ENCODE results near the gene PRRG4.
A peak's percentile ranks its signal among the peaks of the same experiment; 100 is the strongest.
"Not testable (repeated sequence)": the region's sequence is repeated elsewhere in the genome, so short reads cannot be mapped to it uniquely, and the experiment has no call there.

PRRG4 gene
- 0.12 to 1.4 reads per million in 2 experiments for total RNA-seq

DNA sequence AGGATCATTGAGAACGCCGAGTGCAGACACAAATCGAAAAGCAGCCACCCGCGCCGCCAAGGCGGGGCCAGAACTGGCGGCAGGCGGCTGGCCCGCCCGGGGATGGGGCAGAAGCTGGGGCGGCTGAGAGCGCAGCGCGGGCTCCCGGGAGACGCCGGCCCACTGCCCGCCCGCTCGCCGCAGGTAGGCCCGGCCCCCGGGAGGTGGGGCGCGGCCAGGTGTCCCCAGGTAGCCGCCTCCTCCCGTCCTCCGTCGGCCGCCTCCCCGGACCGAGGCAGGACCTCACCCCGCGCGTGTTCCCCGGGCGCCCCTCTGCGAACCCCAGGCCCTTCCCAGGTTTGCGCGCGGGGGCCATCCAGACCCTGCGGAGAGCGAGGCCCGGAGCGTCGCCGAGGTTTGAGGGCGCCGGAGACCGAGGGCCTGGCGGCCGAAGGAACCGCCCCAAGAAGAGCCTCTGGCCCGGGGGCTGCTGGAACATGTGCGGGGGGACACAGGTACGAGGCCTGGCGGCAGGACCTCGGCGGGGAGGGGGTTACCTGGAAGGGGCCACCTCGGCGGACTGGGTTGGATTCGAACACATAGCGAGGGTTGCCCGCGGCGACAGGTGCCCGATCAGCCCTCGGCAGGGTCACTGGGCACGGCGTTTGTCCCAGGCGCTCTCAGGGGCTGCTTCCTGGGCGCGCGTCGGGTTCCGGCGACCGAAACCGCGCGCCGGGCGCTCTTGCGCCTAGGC, at the start of gene PRRG4:
PRRG4 (plus strand) TSS at position 248 of the 733 bp plus-strand sequence. CDS start 603 bp downstream, outside the sequence.
- no peak for DNase-seq (ENCODE audit: low read depth)

- not testable (repeated sequence) for DNase-seq (ENCODE audit: low read depth)
These were observed 48.9 kb upstream of the PRRG4 start for GRCh38 chr11:32780839-32781238.

GRCh38 chr11:32781721-32782120, 48.0 kb upstream of the PRRG4 start:
- DNase-seq (ENCODE audit: low read depth) = no peak

DNA sequence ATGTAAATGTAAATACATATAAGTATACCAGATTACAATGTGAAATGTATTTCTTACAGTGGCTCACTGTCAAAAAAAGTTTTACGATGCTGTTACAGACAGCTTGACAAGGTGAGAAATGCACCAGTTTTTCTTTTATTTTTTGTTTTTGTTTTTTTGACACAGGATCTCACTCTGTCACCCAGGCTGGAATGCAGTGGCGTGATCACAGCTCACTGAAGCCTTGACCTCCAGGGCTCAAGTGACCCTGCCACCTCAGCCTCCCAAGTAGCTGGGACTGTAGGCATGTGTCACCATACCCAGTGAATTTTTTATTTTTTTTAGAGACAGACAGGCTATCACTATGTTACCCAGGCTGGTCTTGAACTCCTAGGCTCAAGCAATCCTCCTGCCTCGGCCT, 44.5 kb upstream of the PRRG4 start:
- DNase-seq (ENCODE audit: low read depth) = no peak

DNA sequence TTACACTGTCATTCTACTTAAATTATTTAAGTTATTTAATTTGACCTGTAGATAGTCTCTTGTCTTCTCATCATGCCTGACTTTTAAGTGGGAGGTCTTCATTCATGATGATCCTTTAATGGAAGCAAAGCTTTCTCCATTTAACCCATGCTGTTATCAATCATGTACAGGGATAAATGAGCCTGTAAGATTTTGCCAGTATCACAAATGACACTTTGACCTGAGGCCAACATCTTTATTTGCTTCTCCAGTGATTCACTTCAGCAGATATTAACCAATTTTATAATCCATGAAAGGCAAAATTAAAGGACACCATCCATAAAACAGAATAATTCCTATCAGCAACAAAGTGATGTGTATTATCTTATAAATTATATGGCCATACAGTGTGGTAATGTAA, 42.9 kb upstream of the PRRG4 start:
- DNase-seq (ENCODE audit: low read depth) = no peak

DNA sequence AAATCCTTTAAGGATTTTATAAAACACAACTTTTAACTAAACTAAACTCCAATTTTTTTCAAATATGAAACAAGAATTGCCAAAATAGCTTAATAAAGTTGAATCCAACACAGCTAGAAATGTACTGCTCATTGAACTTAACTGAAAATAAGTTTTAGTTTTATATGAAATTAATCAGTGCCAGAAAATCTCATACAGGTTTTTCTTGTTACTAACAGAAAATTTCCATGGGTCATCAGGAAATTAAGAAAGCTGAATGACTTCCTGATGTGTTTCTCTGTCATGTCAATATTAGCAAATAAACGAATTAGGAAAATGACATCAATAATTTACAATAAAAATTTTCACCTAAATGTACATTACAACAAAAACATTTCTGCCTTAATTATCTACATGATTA, 38.8 kb upstream of the PRRG4 start:
- DNase-seq (ENCODE audit: low read depth) = no peak

DNA sequence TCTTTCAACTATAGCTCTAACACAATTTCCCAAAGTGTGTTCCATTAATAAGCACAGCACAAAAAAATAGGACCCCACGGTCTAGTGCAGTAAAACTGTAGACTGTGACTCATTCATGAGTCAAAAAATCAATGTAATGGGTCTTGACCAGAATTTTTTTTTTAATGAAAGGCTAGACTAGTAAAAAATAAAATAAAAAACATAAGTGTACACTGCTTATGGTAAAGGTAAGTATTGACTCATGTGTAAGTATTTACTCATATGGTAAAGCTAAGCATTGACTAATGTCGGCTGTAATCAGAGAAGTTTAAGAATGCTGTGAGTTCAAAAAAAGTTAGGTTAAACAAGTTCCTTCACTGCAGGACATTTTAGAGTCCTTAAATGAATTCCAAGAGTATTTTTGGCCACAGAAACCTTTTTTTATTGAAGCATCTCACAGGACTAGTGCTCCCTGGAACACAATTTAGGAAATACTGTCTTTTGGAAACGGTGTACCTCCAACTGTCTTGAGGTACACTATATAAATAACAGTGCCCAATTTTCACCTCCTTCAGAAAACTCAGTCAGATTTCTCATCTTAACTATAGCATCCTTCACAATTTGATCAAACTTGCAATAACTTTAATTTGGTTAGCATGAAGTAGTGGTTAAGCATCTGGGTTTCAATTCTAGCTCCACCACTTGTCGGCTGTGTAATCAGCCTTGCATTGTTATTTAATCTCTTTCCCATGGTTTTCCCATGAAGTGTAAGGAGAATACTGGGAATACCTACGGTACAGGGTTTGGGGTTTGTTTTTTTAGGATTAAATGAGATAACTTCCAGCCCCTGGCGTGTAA, 37.4 kb upstream of the PRRG4 start:
- DNase-seq (ENCODE audit: low read depth) = no peak

GRCh38 chr11:32792948-32793475, 36.7 kb upstream of the PRRG4 start:
- peak; percentile 43 for DNase-seq (ENCODE audit: low read depth)

- no peak for DNase-seq (ENCODE audit: low read depth)
These were observed 35.3 kb upstream of the PRRG4 start, which contains the start of gene CCDC73 for GRCh38 chr11:32794439-32794838. Gene CCDC73, minus strand, starts transcription at chr11:32794662. Its CDS starts 34,419 bp downstream, at chr11:32760243.

GRCh38 chr11:32796425-32796824, 33.3 kb upstream of the PRRG4 start:
- DNase-seq (ENCODE audit: low read depth) = no peak

DNA sequence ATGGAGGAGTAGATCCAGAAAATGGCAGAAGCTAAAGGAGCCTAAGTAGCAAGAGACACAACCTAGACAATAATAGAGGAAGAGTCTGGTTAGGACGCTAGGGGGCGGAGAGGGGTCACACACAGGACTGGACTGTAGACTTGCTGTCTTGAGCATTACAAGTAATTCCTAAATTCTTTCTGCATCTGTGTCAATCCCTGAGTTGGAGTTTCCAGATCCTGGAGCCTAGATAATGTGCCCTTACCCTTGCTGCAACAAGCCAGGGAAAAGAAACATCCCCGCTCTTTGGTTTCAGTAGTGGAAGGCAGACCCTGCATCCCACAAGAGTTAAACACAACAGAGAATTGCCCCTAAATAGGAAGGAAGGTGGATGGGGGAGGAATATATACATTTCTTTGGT, 20.4 kb upstream of the PRRG4 start:
- no peak for DNase-seq (ENCODE audit: low read depth)

- DNase-seq (ENCODE audit: low read depth) = no peak
These were observed 12.4 kb upstream of the PRRG4 start for GRCh38 chr11:32817181-32817851.

GRCh38 chr11:32817852-32818183, 11.9 kb upstream of the PRRG4 start:
- DNase-seq (ENCODE audit: low read depth) = no peak

GRCh38 chr11:32819187-32819586, 10.5 kb upstream of the PRRG4 start:
- DNase-seq (ENCODE audit: low read depth) = no peak

DNA sequence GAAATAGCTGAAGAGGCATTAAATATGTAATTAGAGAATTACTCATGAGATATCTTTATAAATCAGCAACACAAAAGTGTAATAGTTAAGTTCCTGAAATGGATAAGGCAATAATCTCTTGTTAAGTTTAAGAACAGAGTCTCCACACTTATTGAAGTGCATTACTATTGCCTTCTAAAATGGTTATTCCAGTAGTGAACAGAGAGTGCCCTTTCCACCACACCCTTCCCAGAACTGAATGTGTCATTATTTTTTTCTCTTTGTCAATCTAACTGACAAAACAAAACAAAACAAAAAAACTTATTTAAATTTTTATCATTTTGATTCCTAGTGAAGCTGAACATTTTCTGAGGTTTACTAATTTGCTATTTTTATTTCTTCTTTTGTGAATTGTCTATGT, 9.2 kb upstream of the PRRG4 start:
- DNase-seq (ENCODE audit: low read depth) = no peak

GRCh38 chr11:32821517-32821916, 8.2 kb upstream of the PRRG4 start:
- no peak for DNase-seq (ENCODE audit: low read depth)

DNA sequence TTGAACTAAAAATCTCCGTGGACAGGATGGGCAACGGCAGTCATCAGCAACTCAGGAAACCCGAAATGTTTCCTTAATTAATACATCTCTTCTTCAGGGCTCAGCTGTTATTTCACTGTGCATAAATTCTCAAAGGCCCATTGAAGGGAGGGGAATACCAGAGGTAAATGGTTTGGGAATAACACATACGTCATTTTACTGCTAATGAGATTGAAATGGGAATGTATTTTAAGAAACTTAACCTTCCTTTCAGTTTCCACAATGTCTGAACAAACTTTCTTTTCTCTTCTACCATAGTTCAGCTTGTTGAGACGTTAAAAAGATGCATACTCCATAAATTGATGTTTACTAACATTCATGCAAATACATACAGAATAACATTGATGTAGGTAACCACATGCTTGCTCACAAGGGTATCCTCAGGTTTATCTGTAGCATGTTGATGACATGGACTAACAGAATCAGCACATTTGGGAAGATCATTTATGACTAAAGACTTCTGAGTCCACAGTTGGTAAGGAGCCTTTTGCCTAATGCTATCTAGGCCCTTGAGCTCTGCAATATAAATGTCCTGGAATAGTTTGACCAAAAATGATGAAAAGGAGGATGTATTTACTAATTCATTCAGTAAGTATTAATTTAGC, 7.7 kb upstream of the PRRG4 start:
- DNase-seq (ENCODE audit: low read depth) = no peak

DNA sequence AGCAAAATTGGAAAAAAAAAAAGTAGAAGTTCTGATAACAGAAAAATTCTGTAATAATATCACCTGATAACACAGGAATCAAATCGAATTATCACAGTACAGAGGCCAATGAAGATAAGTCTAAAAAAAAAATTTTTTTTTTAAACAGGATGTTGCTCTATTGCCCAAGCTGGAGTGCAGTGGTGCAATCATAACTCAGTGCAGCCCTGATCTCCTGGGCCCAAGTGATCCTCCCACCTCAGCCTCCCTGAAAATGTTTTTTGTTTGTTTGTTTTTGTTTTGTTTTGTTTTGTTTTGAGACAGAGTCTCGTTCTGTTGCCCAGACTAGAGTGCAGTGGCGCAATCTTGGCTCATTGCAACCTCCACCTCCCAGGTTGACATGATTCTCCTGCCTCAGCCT, 6.1 kb upstream of the PRRG4 start:
- DNase-seq (ENCODE audit: low read depth) = not testable (repeated sequence)

GRCh38 chr11:32826113-32826512, 3.6 kb upstream of the PRRG4 start:
- no peak for DNase-seq (ENCODE audit: low read depth)

DNA sequence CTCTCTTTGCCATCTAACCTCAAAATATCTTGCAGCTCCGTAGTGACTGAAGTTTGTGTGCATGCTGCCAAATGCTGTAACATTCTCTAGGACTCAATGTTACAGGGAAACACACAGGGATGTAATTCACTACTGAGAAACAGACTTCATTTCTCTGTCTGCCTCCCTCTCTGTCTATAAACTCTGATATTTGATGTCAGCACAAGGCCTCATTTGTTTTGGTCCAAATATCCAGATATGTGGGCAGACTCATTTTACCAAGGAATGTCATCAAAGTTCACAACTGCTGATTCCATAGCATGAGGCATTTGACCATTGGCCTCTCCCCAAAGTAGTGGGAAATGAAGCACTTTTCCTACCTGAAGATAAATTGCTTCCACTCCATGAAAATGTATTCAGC, 2.5 kb upstream of the PRRG4 start:
- no peak for DNase-seq (ENCODE audit: low read depth)

GRCh38 chr11:32829157-32829679, 509 bp upstream of the PRRG4 start:
- no peak for DNase-seq (ENCODE audit: low read depth)

DNA sequence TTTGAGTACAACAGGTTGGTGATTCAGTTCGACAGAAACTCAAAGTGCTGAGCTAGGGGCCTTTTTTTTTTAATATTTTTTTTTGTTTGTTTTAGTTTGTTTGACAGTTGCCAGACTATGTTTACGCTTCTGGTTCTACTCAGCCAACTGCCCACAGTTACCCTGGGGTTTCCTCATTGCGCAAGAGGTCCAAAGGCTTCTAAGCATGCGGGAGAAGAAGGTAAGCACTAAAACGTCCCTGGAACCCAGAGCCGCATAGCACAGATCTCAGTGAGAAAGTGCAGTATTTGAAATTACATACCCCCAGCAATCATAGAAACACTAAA, 649 bp downstream of the PRRG4 start:
- DNase-seq (ENCODE audit: low read depth) = no peak

Measured in T follicular helper cell (primary cell).